ENCODE measurements around the gene SIX2. TPM values are rescaled to one million over a fixed set of nuclear protein-coding genes. Genes with fewer than 3 reads are reported as not detected.

The SIX2 gene
- total RNA-seq, 1 donor from 2014 or later: 0.41 TPM

- no peak for FAIRE-seq
- no peak for DNase-seq (ENCODE audit: low spot score in 2 of 2)
Observed at GRCh38 chr2:44972771-44973535, 36.3 kb downstream of the SIX2 start.

GRCh38 chr2:44970846-44971450 is 38.3 kb downstream of the SIX2 start:
- FAIRE-seq (no peak), DNase-seq (ENCODE audit: low spot score in 2 of 2) (no peak)

GRCh38 chr2:44969936-44970335 is 39.3 kb downstream of the SIX2 start:
- FAIRE-seq (no peak), DNase-seq (ENCODE audit: low spot score in 2 of 2) (no peak)

- DNase-seq (ENCODE audit: low spot score in 2 of 2) (no peak), FAIRE-seq (no peak)
Observed at GRCh38 chr2:44967727-44968432, 41.4 kb downstream of the SIX2 start.

GRCh38 chr2:44967056-44967455 is 42.2 kb downstream of the SIX2 start:
- FAIRE-seq: no peak
- no peak for DNase-seq (ENCODE audit: low spot score in 2 of 2)

- DNase-seq (ENCODE audit: low spot score in 2 of 2) (no peak), FAIRE-seq (no peak)
Observed at GRCh38 chr2:44965684-44966083, 43.6 kb downstream of the SIX2 start.

GRCh38 chr2:44964752-44965236 is 44.5 kb downstream of the SIX2 start:
- FAIRE-seq (no peak), DNase-seq (ENCODE audit: low spot score in 2 of 2) (no peak)

- DNase-seq (ENCODE audit: low spot score in 2 of 2) (no peak), FAIRE-seq (no peak)
Observed at GRCh38 chr2:44962176-44962695, 47.0 kb downstream of the SIX2 start.

DNA sequence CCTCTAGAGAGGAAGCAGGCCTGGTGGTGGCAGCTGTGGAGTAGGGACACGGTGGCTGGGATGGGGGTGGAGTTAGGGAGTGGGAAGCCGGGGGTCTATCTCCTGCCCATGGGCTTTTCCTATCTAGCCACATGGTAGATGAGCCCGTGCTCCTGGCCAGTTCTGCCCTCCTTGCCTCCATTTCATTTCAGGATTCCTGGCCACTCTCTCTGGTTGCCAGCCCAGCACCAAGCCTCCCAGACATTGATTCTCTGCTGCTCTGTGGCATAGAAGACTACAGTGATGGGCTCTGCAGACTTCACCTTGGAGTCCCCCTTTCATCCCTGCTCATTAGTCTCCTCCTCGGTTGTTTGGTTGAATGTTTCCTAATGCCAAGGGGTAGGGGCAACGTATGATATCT is 48.4 kb downstream of the SIX2 start:
- FAIRE-seq (no peak), DNase-seq (ENCODE audit: low spot score in 2 of 2) (no peak)

GRCh38 chr2:44959855-44960254 is 49.4 kb downstream of the SIX2 start:
- no peak for FAIRE-seq
- no peak for DNase-seq (ENCODE audit: low spot score in 2 of 2)

DNA sequence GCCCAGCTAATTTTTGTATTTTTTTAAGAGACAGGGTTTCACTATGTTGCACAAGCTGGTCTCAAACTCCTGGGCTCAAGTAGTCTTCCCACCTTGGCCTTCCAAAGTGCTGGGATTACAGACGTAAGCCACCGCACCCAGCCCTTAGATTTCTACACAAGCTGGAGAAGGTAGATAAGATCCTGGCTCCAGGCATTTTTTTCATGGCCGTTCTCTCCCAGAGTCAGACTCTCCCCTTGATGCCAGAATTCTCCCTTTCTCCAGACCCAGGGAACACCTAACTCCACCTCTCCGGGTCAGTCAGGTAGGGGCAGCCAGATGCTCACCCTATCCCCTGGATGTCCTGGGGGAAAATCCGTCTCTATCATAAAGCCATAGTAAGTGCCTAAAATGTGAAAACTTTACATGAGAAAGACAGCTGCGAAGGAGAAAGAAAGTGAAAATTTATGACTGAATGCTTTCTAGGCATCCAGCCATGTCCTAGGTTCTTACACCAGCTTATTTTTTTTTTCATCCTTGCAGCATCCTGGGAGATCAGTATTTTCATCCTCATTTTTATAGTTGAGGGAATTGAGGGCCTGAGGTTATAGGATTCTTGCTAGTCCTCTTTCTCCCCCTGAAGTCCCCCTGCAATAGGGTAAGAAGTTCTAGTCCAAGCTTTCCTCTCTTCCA is 51.5 kb downstream of the SIX2 start:
- no peak for DNase-seq (ENCODE audit: low spot score in 2 of 2)
- no peak for FAIRE-seq

GRCh38 chr2:44956843-44957242 is 52.4 kb downstream of the SIX2 start:
- DNase-seq (ENCODE audit: low spot score in 2 of 2): no peak
- no peak for FAIRE-seq

GRCh38 chr2:44955593-44956392 is 53.5 kb downstream of the SIX2 start:
- DNase-seq (ENCODE audit: low spot score in 2 of 2): peak; percentile 74 to 82
- no peak for FAIRE-seq

Other genes starting within 250 kb of the SIX2 start
- 1.2 TPM for gene SIX3, start 67.8 kb downstream of the SIX2 start, total RNA-seq